Caco-2 (cell line): ENCODE results near the gene TFRC. TPM values are rescaled to one million over a fixed set of nuclear protein-coding genes. Genes with fewer than 3 reads are reported as not detected.

Experiments used
- BruUV-seq: library from RNA; stranded (reverse); fragments of 400-500 nt; replicated peaks from 2 replicates; lab custom pipeline; 2021; lab: Mats Ljungman, UMichigan
- CTCF ChIA-PET: fragments of 300-600 bp; sonication (Branson Sonifier 250); formaldehyde crosslinking; loops from one replicate; lab custom pipeline; 2022; ENCODE audit warnings: antibody characterized with exemption; lab: Charles Lee
- POLR2A ChIA-PET: fragments of 300-600 bp; sonication (Branson Sonifier 250); formaldehyde crosslinking; loops from one replicate; lab custom pipeline; 2022; ENCODE audit warnings: antibody characterized with exemption; lab: Charles Lee
- DNase-seq, 2 experiments: peaks; one replicate each; pipeline versions ENCODE4 v3.0.0 to v3.0.0-alpha.2; 2020 to 2022
- H3K27me3 ChIP-seq: replicated peaks from 2 replicates; pipeline ENCODE4 v1.6.0; 2011; ENCODE audit warnings: low read length; ENCODE audit not compliant: control insufficient read depth, insufficient read depth
- H3K36me3 ChIP-seq: 2 replicates; pipeline ENCODE4 v1.5.1; 2011; ENCODE audit warnings: low read length; ENCODE audit not compliant: control insufficient read depth, insufficient read depth
- H3K4me1 ChIP-seq: fragments of 250-450 bp; sonication (Bioruptor Pico); 2 replicates; pipeline ENCODE4 v1.5.1; 2020; ENCODE audit warnings: mild to moderate bottlenecking
- H3K4me3 ChIP-seq: 2 replicates; pipeline ENCODE4 v1.5.1; 2011; ENCODE audit warnings: low read depth, mild to moderate bottlenecking, control low read depth, low read length
- H3K9me3 ChIP-seq: fragments of 250-450 bp; sonication (Bioruptor Pico); 2 replicates; pipeline ENCODE4 v1.5.1; 2020; ENCODE audit warnings: mild to moderate bottlenecking, moderate library complexity
- H3K27ac Mint-ChIP-seq: one replicate; pipeline ENCODE4 v1.8.0; 2022; ENCODE audit warnings: mixed read lengths; ENCODE audit not compliant: unreplicated experiment
- H3K27me3 Mint-ChIP-seq: one replicate; pipeline ENCODE4 v1.8.0; 2022; ENCODE audit warnings: mixed read lengths; ENCODE audit not compliant: insufficient read depth, unreplicated experiment
- H3K36me3 Mint-ChIP-seq: one replicate; pipeline ENCODE4 v1.8.0; 2022; ENCODE audit warnings: mild to moderate bottlenecking, mixed read lengths; ENCODE audit not compliant: insufficient read depth, unreplicated experiment
- H3K4me1 Mint-ChIP-seq: one replicate; pipeline ENCODE4 v1.8.0; 2022; ENCODE audit warnings: low read depth, mixed read lengths; ENCODE audit not compliant: unreplicated experiment
- H3K4me3 Mint-ChIP-seq: one replicate; pipeline ENCODE4 v1.8.0; 2022; ENCODE audit warnings: mild to moderate bottlenecking, moderate library complexity, mixed read lengths; ENCODE audit not compliant: unreplicated experiment
- H3K9me3 Mint-ChIP-seq: one replicate; pipeline ENCODE4 v1.8.0; 2022; ENCODE audit warnings: mixed read lengths; ENCODE audit not compliant: unreplicated experiment
- intact Hi-C: fragments of 100-400 bp; cut with micrococcal nuclease; formaldehyde crosslinking; loops from one replicate; pipeline ENCODE4 v1.10.0; 2022; ENCODE audit not compliant: unreplicated experiment
- total RNA-seq: library from RNA; stranded (reverse); gene quantifications from 2 replicates; pipeline ENCODE4 v1.2.3, GENCODE V29; 2022
- TF ChIP-seq, protein P1 (sequence below), 2 experiments: fragments of 200-600 bp in 1 of 2; IDR thresholded peaks; 1 replicate in 1 of 2; 2 replicates in 1 of 2; pipeline versions ENCODE4 v1.5.1 to v1.8.0; 2011 to 2022; ENCODE audit warnings: antibody characterized with exemption in 1 of 2, control low read depth in 1 of 2, inconsistent platforms in 1 of 2, low read depth in 1 of 2, low read length in 1 of 2, mild to moderate bottlenecking in 1 of 2, moderate library complexity in 1 of 2; ENCODE audit not compliant: insufficient read depth in 1 of 2, severe bottlenecking in 1 of 2, unreplicated experiment in 1 of 2

TFRC gene
- total RNA-seq, 1 experiment from 2014 or later = 267 TPM

DNA sequence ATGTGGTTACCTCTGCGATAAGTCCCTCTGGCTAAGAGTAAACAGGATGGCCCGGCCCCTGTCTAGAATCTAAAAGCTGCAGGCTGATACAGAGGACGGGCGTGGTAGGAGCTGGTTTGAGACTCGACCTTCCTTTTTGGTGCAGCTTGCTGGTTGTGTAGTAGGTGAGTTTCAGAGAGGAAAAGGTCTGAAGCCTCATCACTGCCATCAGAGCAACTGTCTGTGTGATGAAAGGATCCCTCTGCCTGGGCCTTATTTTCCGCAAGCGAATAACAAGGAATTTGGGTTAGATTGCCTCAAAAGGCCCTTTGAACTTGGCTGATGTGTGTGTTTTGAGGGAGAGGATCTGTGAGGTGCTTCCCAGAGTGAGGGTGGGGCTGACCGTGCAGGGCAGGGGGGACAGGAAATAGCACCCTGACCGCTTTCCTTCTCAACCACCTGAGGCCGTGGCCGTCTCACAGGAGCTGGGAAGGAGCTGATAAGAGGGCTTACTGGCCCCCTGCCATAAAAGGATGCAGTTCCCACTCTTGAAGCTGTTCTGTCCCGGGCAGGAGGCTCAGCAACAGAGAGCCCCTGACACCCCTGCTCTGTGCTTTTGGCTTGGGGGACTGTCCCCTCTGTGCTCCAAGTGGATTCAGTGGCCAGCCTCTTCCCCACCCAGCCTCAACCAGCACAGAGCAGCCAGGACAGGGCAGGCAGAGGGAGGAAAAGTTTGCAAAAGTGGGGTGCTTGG is 45.6 kb upstream of the TFRC start:
- Mint-ChIP-seq H3K27ac (peak overlapping the region; percentile 32), H3K4me3 (no peak overlapping the region), H3K27me3 (no peaks in the 10 kb centered on the region), H3K4me1 (peaks cover 8% of the 10 kb centered on the region), H3K9me3 (no peaks in the 10 kb centered on the region), H3K36me3 (peaks cover 5% of the 10 kb centered on the region)
- Histone ChIP-seq H3K4me3 (no peak overlapping the region), H3K27me3 (no peaks in the 10 kb centered on the region), H3K9me3 (no peaks in the 10 kb centered on the region), H3K4me1 (peaks cover 22% of the 10 kb centered on the region), H3K36me3 (no peaks in the 10 kb centered on the region)
- POLR2A ChIA-PET = interaction anchor here (0.7 kb wide), 1 partner anchor 48 kb away, joined by 3 read pairs; no protein-coding TSS in a partner anchor
- CTCF ChIA-PET = interaction anchor here (0.6 kb wide), 1 partner anchor 15 kb away, joined by 3 read pairs; no protein-coding TSS in a partner anchor
- intact Hi-C loops = no loop called here
- TF ChIP-seq, protein P1, sequence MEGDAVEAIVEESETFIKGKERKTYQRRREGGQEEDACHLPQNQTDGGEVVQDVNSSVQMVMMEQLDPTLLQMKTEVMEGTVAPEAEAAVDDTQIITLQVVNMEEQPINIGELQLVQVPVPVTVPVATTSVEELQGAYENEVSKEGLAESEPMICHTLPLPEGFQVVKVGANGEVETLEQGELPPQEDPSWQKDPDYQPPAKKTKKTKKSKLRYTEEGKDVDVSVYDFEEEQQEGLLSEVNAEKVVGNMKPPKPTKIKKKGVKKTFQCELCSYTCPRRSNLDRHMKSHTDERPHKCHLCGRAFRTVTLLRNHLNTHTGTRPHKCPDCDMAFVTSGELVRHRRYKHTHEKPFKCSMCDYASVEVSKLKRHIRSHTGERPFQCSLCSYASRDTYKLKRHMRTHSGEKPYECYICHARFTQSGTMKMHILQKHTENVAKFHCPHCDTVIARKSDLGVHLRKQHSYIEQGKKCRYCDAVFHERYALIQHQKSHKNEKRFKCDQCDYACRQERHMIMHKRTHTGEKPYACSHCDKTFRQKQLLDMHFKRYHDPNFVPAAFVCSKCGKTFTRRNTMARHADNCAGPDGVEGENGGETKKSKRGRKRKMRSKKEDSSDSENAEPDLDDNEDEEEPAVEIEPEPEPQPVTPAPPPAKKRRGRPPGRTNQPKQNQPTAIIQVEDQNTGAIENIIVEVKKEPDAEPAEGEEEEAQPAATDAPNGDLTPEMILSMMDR (IDR thresholded peaks at IDR 0.05; ENCODE audit: insufficient read depth in 1 of 2, low read depth in 1 of 2, low read length in 1 of 2, severe bottlenecking in 1 of 2, unreplicated experiment in 1 of 2) = no peak
- DNase-seq = peak in 1 of 2 experiments; percentile 46
- no TSS peak for BruUV-seq

GRCh38 chr3:196124608-196125007 is 42.7 kb upstream of the TFRC start:
- no peaks in the 10 kb centered on the region for H3K27me3 ChIP-seq
- CTCF ChIA-PET = no interaction called here
- TF ChIP-seq, protein P1 (IDR thresholded peaks at IDR 0.05; ENCODE audit: insufficient read depth in 1 of 2, low read depth in 1 of 2, low read length in 1 of 2, severe bottlenecking in 1 of 2, unreplicated experiment in 1 of 2) = no peak
- H3K4me3 ChIP-seq = no peak overlapping the region
- no peak overlapping the region for H3K27ac Mint-ChIP-seq
- H3K4me1 Mint-ChIP-seq = peaks cover 17% of the 10 kb centered on the region
- no peaks in the 10 kb centered on the region for H3K9me3 Mint-ChIP-seq
- H3K27me3 Mint-ChIP-seq = no peaks in the 10 kb centered on the region
- POLR2A ChIA-PET = no interaction called here
- H3K4me1 ChIP-seq = peaks cover 45% of the 10 kb centered on the region
- intact Hi-C loops = loop anchor here (5.0 kb wide), 1 partner anchor 42 kb away; the partner anchor contains the start of gene TFRC
- H3K4me3 Mint-ChIP-seq = no peak overlapping the region
- H3K36me3 Mint-ChIP-seq = peaks cover 5% of the 10 kb centered on the region
- DNase-seq = no peak
- no peaks in the 10 kb centered on the region for H3K36me3 ChIP-seq
- no peaks in the 10 kb centered on the region for H3K9me3 ChIP-seq
- no TSS peak for BruUV-seq

DNA sequence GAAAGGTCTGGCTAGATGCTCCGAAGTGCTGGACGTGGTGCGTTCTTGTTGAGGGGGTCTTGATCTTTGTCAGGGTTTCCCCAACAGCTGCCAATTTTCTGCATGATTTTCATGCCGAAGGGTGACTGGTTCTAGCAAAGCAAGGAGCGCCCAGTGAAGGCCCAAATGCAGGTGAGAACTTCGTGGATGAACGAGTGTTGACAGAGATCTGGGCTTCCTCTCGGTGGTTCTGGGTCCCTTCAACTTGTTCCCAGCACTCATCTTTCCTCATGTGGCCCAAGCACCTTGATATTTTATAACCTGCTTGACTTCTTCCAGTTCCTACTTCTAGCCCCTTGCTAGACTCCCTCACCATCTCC is 40.8 kb upstream of the TFRC start:
- Mint-ChIP-seq H3K36me3 (no peaks in the 10 kb centered on the region), H3K27me3 (no peaks in the 10 kb centered on the region), H3K4me1 (peaks cover 17% of the 10 kb centered on the region), H3K4me3 (peak overlapping the region; percentile 19), H3K27ac (peak overlapping the region; percentile 85), H3K9me3 (no peaks in the 10 kb centered on the region)
- no peak for DNase-seq
- POLR2A ChIA-PET = no interaction called here
- H3K27me3 ChIP-seq = no peaks in the 10 kb centered on the region
- CTCF ChIA-PET = no interaction called here
- peaks cover 40% of the 10 kb centered on the region for H3K4me1 ChIP-seq
- TF ChIP-seq, protein P1 (IDR thresholded peaks at IDR 0.05; ENCODE audit: insufficient read depth in 1 of 2, low read depth in 1 of 2, low read length in 1 of 2, severe bottlenecking in 1 of 2, unreplicated experiment in 1 of 2) = no peak
- H3K36me3 ChIP-seq = no peaks in the 10 kb centered on the region
- intact Hi-C loops = loop anchor here (5.0 kb wide), 1 partner anchor 40 kb away; the partner anchor contains the start of gene TFRC
- BruUV-seq = no TSS peak
- H3K4me3 ChIP-seq = no peak overlapping the region
- no peaks in the 10 kb centered on the region for H3K9me3 ChIP-seq
